Endothelial cell of umbilical vein (primary cell): ENCODE results near the gene DNAJB1. TPM values are rescaled to one million over a fixed set of nuclear protein-coding genes. Genes with fewer than 3 reads are reported as not detected.

Experiments
- BruUV-seq: library from RNA; stranded (reverse); fragments of 400-500 nt; replicated peaks from 2 replicates; lab custom pipeline; 2021; lab: Mats Ljungman, UMichigan
- CTCF ChIA-PET: fragments of 300-600, 350-600 bp; sonication (Branson Sonifier 250); formaldehyde crosslinking; loops from one replicate; lab custom pipeline; 2021; ENCODE audit warnings: antibody characterized with exemption, inconsistent platforms; lab: Charles Lee
- POLR2A ChIA-PET: fragments of 300-600, 350-600 bp; sonication (Branson Sonifier 250); formaldehyde crosslinking; loops from one replicate; lab custom pipeline; 2021; ENCODE audit warnings: antibody characterized with exemption, inconsistent platforms; lab: Charles Lee
- DNase-seq: peaks from one replicate; pipeline ENCODE4 v3.0.0-alpha.2; 2011; ENCODE audit warnings: low read depth, low spot score
- FAIRE-seq: peaks from 2 replicates; lab custom pipeline; 2011; peaks lifted over from hg19 to GRCh38; lab: Jason Lieb, UNC
- H2AFZ ChIP-seq: 2 replicates; pipeline ENCODE4 v1.6.0; 2012; ENCODE audit warnings: low read depth, low read length, control low read depth, inconsistent platforms
- H3K27ac ChIP-seq: 2 replicates; pipeline ENCODE4 v1.5.1; 2011; ENCODE audit warnings: low read depth, mild to moderate bottlenecking, control low read depth, low read length, moderate library complexity; ENCODE audit not compliant: insufficient read depth
- H3K27me3 ChIP-seq, 2 experiments: 2 replicates each; pipeline versions ENCODE4 v1.6.0 to v1.6.1; 2011; ENCODE audit warnings: low read length in 2 of 2, mixed read lengths in 1 of 2; ENCODE audit not compliant: control insufficient read depth in 2 of 2, insufficient read depth in 2 of 2
- H3K36me3 ChIP-seq, 2 experiments: 2 replicates in 1 of 2; 3 replicates in 1 of 2; pipeline ENCODE4 v1.5.1; 2011; ENCODE audit warnings: low read length in 2 of 2, mild to moderate bottlenecking in 1 of 2, moderate library complexity in 1 of 2; ENCODE audit not compliant: control insufficient read depth in 2 of 2, insufficient read depth in 2 of 2; ENCODE audit errors: extremely low read depth in 1 of 2
- H3K4me1 ChIP-seq: 3 replicates; pipeline ENCODE4 v1.5.1; 2011; ENCODE audit warnings: mild to moderate bottlenecking, low read length; ENCODE audit not compliant: control insufficient read depth, insufficient read depth; ENCODE audit errors: extremely low read depth
- H3K4me2 ChIP-seq: 2 replicates; pipeline ENCODE4 v1.6.1; 2011; ENCODE audit warnings: low read length, control low read depth, mixed read lengths; ENCODE audit not compliant: insufficient read depth
- H3K4me3 ChIP-seq, 3 experiments: fragments of 200-600 bp in 1 of 3; sonication (generic), shearing (Covaris generic) in 1 of 3; replicated peaks in 1 of 3; 2 replicates each; pipeline ENCODE4 v1.5.1; 2011 to 2016; ENCODE audit warnings: control low read depth in 3 of 3, low read length in 3 of 3, mild to moderate bottlenecking in 2 of 3, inconsistent platforms in 1 of 3, low read depth in 1 of 3, moderate library complexity in 1 of 3; ENCODE audit not compliant: insufficient read depth in 1 of 3
- H3K79me2 ChIP-seq: 2 replicates; pipeline ENCODE4 v1.6.0; 2012; ENCODE audit warnings: low read length, inconsistent platforms; ENCODE audit not compliant: control insufficient read depth, insufficient read depth
- H3K9ac ChIP-seq: replicated peaks from 2 replicates; pipeline ENCODE3; 2011; ENCODE audit warnings: low read length, control low read depth; ENCODE audit not compliant: insufficient read depth; ENCODE audit errors: extremely low read depth
- H3K9me1 ChIP-seq: replicated peaks from 3 replicates; pipeline ENCODE4 v1.6.0; 2011; ENCODE audit warnings: mild to moderate bottlenecking, low read length; ENCODE audit not compliant: control insufficient read depth, insufficient read depth; ENCODE audit errors: extremely low read depth
- H3K9me3 ChIP-seq: replicated peaks from 2 replicates; pipeline ENCODE4 v1.5.1; 2012; ENCODE audit warnings: low read length, inconsistent platforms; ENCODE audit not compliant: control insufficient read depth, insufficient read depth
- H4K20me1 ChIP-seq: replicated peaks from 2 replicates; pipeline ENCODE3; 2011; ENCODE audit warnings: mild to moderate bottlenecking, low read length; ENCODE audit not compliant: control insufficient read depth, insufficient read depth; ENCODE audit errors: extremely low read depth
- EZH2 ChIP-seq: IDR thresholded peaks from 2 replicates; pipeline ENCODE4 v1.6.1; 2012; ENCODE audit warnings: borderline replicate concordance, low read depth, mild to moderate bottlenecking, moderate library complexity, low read length, inconsistent platforms; ENCODE audit not compliant: severe bottlenecking
- FOS ChIP-seq: IDR thresholded peaks from 2 replicates; pipeline ENCODE4 v1.6.1; 2011; ENCODE audit warnings: mild to moderate bottlenecking, low read length, moderate library complexity, borderline replicate concordance; ENCODE audit not compliant: insufficient read depth
- GATA2 ChIP-seq: IDR thresholded peaks from 2 replicates; pipeline ENCODE4 v1.7.0; 2011; ENCODE audit warnings: low read depth, mild to moderate bottlenecking, moderate library complexity, mixed read lengths, low read length; ENCODE audit not compliant: insufficient read length, insufficient read depth
- JUN ChIP-seq: IDR thresholded peaks from 2 replicates; pipeline ENCODE4 v1.6.1; 2011; ENCODE audit warnings: borderline replicate concordance, low read depth; ENCODE audit not compliant: insufficient read length, insufficient read depth
- MYC ChIP-seq: IDR thresholded peaks from one replicate; pipeline ENCODE4 v1.6.1; 2011; ENCODE audit warnings: mild to moderate bottlenecking, low read depth, low read length
- POLR2A ChIP-seq: IDR thresholded peaks from 2 replicates; pipeline ENCODE4 v1.6.1; 2012; ENCODE audit warnings: low read depth, mild to moderate bottlenecking, control low read depth, low read length
- POLR2AphosphoS5 ChIP-seq: IDR thresholded peaks from 2 replicates; pipeline ENCODE4 v1.6.1; 2012; ENCODE audit warnings: low read depth, mild to moderate bottlenecking, control low read depth, low read length, moderate library complexity; ENCODE audit not compliant: insufficient read depth
- dilution Hi-C: fragments of 300-500 bp; cut with MboI; formaldehyde crosslinking; loops from one replicate; pipeline ENCODE4 v1.15.0; 2019; ENCODE audit warnings: low sequenced_read_pairs; ENCODE audit not compliant: extremely low pct_ligation_motif_present
- intact Hi-C: fragments of 100-400 bp; cut with micrococcal nuclease; formaldehyde crosslinking; loops from one replicate; pipeline ENCODE4 v1.10.0; 2022
- polyA plus RNA-seq, 4 experiments: library from polyadenylated mRNA; depleted of rRNA in 3 of 4; stranded (reverse) in 3 of 4; unstranded in 1 of 4; fragments of >200 nt; gene quantifications; 2 replicates each; pipeline versions ENCODE4 v1.2.1 to v1.2.3, GENCODE V29; 2011 to 2012; ENCODE audit warnings: missing spikeins in 1 of 4
- total RNA-seq: library from RNA; stranded (reverse); gene quantifications from 2 replicates; pipeline ENCODE4 v1.2.3, GENCODE V29; 2021
- TF ChIP-seq, protein P1 (sequence below): IDR thresholded peaks from 2 replicates; pipeline ENCODE4 v1.6.1; 2011; ENCODE audit not compliant: insufficient read depth, insufficient read length
- TF ChIP-seq, protein P2 (sequence below), 2 donors: IDR thresholded peaks; 1 replicate in 1 of 2; 2 replicates in 1 of 2; pipeline ENCODE4 v1.5.1; 2011; ENCODE audit warnings: low read length in 2 of 2, mild to moderate bottlenecking in 2 of 2, moderate library complexity in 2 of 2, control low read depth in 1 of 2, inconsistent platforms in 1 of 2, low read depth in 1 of 2; ENCODE audit not compliant: insufficient read depth in 1 of 2; ENCODE audit errors: extremely low read depth in 1 of 2

Gene DNAJB1
- total and polyA plus RNA-seq, 2 donors (not counting 3 experiments of a cell fraction or from before 2014, with no cell fraction given): 58.6 to 59.8 TPM

DNA sequence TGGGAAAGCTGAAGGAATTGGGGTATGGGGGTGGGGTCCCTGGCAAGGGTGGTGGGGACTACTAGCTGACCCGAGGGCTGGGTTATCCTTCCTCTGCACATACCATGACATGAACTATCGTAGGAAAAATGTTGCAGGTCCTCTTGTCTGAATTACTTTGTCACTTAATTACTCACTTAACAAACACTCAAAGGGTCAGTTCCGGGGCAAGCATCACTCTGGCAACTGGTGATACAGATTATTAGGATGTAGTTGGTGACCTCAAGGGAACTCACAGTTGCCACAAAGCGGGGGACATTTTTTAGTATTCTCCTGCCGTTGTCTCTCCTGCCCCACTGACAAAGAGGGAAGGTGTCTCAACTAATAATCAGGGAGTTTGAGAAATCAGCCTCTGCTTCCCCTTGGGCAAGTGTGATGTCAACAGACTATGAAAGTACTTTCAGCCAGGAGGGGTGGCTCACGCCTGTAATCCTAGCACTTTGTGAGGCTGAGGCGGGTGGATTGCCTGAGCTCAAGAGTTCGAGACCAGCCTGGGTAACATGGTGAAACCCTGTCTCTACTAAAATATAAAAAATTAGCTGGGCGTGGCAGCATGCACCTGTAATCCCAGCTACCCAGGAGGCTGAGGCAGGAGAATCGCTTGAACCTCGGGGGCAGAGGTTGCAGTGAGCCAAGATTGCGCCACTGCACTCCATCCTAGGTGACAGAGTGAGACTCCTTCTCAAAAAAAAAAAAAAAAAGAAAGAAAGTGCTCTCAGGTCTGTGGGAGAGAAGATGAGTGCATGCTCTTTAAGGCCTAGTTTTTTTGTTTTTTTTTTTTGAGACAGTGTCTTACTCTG, 10.3 kb downstream of the DNAJB1 start:
- FAIRE-seq: peak; percentile 71
- no peak overlapping the region for H3K4me2 ChIP-seq

More for the DNA sequence above, 10.3 kb downstream of the DNAJB1 start:
- peak; percentile 51 for TF ChIP-seq FOS
- peak; percentile 77 for TF ChIP-seq JUN
- TF ChIP-seq, protein P1, sequence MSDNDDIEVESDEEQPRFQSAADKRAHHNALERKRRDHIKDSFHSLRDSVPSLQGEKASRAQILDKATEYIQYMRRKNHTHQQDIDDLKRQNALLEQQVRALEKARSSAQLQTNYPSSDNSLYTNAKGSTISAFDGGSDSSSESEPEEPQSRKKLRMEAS: no peak
- TF ChIP-seq, protein P2, sequence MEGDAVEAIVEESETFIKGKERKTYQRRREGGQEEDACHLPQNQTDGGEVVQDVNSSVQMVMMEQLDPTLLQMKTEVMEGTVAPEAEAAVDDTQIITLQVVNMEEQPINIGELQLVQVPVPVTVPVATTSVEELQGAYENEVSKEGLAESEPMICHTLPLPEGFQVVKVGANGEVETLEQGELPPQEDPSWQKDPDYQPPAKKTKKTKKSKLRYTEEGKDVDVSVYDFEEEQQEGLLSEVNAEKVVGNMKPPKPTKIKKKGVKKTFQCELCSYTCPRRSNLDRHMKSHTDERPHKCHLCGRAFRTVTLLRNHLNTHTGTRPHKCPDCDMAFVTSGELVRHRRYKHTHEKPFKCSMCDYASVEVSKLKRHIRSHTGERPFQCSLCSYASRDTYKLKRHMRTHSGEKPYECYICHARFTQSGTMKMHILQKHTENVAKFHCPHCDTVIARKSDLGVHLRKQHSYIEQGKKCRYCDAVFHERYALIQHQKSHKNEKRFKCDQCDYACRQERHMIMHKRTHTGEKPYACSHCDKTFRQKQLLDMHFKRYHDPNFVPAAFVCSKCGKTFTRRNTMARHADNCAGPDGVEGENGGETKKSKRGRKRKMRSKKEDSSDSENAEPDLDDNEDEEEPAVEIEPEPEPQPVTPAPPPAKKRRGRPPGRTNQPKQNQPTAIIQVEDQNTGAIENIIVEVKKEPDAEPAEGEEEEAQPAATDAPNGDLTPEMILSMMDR (IDR thresholded peaks at IDR 0.05; ENCODE audit: extremely low read depth in 1 of 2, insufficient read depth in 1 of 2, low read depth in 1 of 2, low read length in 2 of 2): no peak
- TF ChIP-seq MYC: no peak
- TF ChIP-seq GATA2: peak; percentile 71
- TF ChIP-seq POLR2A: no peak
- TF ChIP-seq POLR2AphosphoS5: peak; percentile 76
- TF ChIP-seq EZH2: no peak
- Histone ChIP-seq H3K36me3 (no peaks in the 10 kb centered on the region), H2AFZ (no peak overlapping the region), H3K4me3 (no peak overlapping the region), H3K27me3 (no peaks in the 10 kb centered on the region), H3K9me3 (no peaks in the 10 kb centered on the region), H4K20me1 (no peaks in the 10 kb centered on the region), H3K9ac (no peak overlapping the region), H3K9me1 (no peaks in the 10 kb centered on the region), H3K79me2 (no peaks in the 10 kb centered on the region), H3K27ac (peak overlapping the region; percentile 8), H3K4me1 (peaks cover 13% of the 10 kb centered on the region)
- ChIA-PET CTCF (interaction anchor here (1.0 to 2.4 kb wide), 5 partner anchors 8 to 48 kb away, joined by 3 to 11 read pairs (median 3); no protein-coding TSS in a partner anchor), POLR2A (interaction anchor here (4.1 kb wide), 1 partner anchor 10 kb away, joined by 27 read pairs; the partner anchor contains the start of gene DNAJB1)
- dilution Hi-C loops (no loop called here), intact Hi-C loops (loop anchor here (1.0 kb wide), 2 partner anchors 9 to 48 kb away; no protein-coding TSS in a partner anchor)
- no TSS peak for BruUV-seq
- DNase-seq: peak; percentile 63
